ENCODE data around the gene NISCH.

DNA sequence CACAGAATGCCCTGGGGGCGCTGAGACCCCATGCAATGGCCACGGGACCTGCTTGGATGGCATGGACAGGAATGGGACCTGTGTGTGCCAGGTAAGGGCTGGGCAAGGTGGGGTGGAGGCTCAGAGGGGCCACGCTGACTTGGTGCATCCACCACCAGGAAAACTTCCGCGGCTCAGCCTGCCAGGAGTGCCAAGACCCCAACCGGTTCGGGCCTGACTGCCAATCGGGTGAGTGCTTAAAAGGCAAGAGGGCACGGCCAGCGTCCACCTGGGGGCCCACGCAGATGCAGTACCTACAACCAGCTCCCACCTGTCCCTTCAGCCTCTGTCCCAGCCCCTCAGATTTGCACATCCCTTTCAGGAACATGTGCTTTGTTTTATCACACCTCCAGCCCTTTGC, 46.6 kb downstream of the NISCH start:
- no peak for TF ChIP-seq REST (IDR thresholded peaks at IDR 0.05; ENCODE audit: low read depth)
- no peak for TF ChIP-seq YY1 (IDR thresholded peaks at IDR 0.05; ENCODE audit: low read depth)
- TF ChIP-seq TCF12 (IDR thresholded peaks at IDR 0.05; ENCODE audit: low read depth), result no peak
- TF ChIP-seq RAD21 (IDR thresholded peaks at IDR 0.05; ENCODE audit: low read depth), result no peak
- TF ChIP-seq MAX (IDR thresholded peaks at IDR 0.05), result no peak
- TF ChIP-seq EP300 (IDR thresholded peaks at IDR 0.05; ENCODE audit: borderline replicate concordance), result no peak
- no peak for TF ChIP-seq CEBPB (IDR thresholded peaks at IDR 0.05)
- no peak for TF ChIP-seq FOXM1 (IDR thresholded peaks at IDR 0.05; ENCODE audit: borderline replicate concordance, low read depth)
- TF ChIP-seq TAF1 (IDR thresholded peaks at IDR 0.05; ENCODE audit: low read depth), result no peak
- no peak for TF ChIP-seq USF1 (IDR thresholded peaks at IDR 0.05)

All from Ishikawa (cell line).